Sciatic nerve (tissue), 2 donors: ENCODE measurements around the gene KMT2A. TPM values are rescaled to one million over a fixed set of nuclear protein-coding genes. Genes with fewer than 3 reads are reported as not detected.
"Not testable (repeated sequence)": the region's sequence is repeated elsewhere in the genome, so short reads cannot be mapped to it uniquely, and the experiment has no call there.

Experiments
- ATAC-seq: fragments of 200-7000 bp; cut with Tn5 transposase; one replicate; pipeline ENCODE4 v1.9.1; 2020; ENCODE audit warnings: mild to moderate bottlenecking, moderate library complexity
- DNase-seq: peaks from one replicate; pipeline ENCODE4 v3.0.0-alpha.2; 2020; ENCODE audit warnings: low spot score
- intact Hi-C: fragments of 100-400 bp; cut with DNase I; formaldehyde crosslinking; loops from one replicate; pipeline ENCODE4 v1.14.2; 2022
- total RNA-seq: library from RNA; stranded (reverse); fragmentation: NEBNext Ultra II Directional; extraction: Animal tissue kit (Norgen Biotek cat#: 25700); gene quantifications from one replicate; pipeline ENCODE4 v1.2.1, GENCODE V29; 2021
- donor health status: DM: no; HTN: no; CAD: no.
- donor health status: DM: no; HTN: no; CAD: no.

The KMT2A gene
- total RNA-seq, result 132 TPM

DNA sequence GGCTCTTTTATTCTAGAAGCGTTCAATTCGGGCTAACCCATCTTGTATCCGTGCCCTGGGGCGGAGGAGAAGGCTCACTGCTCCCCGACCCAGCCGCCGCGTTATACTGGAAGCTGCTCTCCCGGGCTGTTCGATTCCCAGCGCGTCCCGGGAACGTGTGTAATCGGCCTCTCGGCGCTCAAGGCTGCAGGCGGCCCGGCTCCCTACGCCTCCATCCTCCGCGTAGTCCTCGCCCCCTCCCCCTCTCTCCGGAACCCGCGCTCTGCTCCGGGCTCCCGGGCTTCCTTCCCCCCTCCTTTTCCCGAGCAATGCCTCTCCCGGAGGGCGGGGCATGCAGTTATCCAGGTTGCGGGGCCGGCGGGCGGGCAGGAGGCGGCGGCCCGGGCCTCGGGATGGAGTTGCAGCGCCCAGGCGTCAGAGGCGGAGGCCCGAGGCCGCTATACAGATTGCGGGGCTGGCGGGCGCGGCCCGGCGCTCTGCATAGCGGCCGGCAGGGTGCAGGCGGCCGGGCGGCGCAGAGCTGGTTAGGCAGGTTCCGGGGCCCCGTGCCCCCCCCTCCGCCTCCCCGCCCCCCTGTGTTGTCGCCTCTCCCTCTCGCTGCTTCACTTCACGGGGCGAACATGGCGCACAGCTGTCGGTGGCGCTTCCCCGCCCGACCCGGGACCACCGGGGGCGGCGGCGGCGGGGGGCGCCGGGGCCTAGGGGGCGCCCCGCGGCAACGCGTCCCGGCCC lies at the start of gene KMT2A:
KMT2A (plus strand) TSS at position 600 of the 732 bp plus-strand sequence; CDS start at position 621, 21 bp downstream.
- ATAC-seq (peak; percentile 91), DNase-seq (peak; percentile 99)
- intact Hi-C loops, result no loop called here

DNA sequence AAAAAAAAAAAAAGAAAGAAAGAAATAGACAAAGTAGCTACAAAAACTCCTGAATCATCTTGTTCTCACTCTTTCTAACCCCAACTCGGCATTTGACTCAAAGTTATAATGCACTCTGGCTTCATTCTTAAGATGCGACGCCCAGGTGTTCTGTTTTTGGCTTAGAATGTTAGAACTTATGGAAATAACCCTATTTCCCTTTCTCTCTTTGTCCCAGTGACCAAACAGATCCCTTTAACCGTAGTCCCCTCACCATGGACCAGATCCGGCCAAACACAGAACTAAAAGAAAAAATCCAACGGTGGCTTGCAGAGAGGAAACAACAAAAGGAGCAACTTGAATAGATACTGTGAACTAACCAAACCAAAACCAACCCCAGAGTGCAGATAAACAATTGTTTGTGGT lies 40.2 kb upstream of the KMT2A start:
- ATAC-seq (no peak), DNase-seq (no peak)
- intact Hi-C loops, result loop anchor here (10.0 kb wide), 1 partner anchor 89 kb away; no protein-coding TSS in a partner anchor

DNA sequence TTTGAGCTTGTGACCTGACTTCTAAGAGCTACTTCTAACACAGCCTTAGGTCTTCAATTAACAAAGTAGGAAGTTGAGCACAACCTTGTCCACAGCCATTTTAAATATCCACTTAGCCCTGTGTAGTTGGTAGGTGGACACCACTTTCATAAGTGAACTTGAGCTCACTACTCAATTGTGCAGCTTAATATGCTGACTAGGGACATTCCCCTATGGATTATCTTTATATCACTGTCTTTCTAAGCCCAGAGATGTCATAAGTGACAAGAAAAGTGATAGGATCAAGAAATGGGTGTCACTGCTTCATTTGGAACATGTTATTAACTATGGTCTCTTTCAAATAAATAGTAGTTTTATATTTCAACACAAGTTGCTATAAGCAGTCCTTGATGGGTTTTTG lies 38.8 kb upstream of the KMT2A start:
- intact Hi-C loops, result loop anchor here (10.0 kb wide), 1 partner anchor 87 kb away; no protein-coding TSS in a partner anchor
- ATAC-seq (no peak), DNase-seq (no peak)

DNA sequence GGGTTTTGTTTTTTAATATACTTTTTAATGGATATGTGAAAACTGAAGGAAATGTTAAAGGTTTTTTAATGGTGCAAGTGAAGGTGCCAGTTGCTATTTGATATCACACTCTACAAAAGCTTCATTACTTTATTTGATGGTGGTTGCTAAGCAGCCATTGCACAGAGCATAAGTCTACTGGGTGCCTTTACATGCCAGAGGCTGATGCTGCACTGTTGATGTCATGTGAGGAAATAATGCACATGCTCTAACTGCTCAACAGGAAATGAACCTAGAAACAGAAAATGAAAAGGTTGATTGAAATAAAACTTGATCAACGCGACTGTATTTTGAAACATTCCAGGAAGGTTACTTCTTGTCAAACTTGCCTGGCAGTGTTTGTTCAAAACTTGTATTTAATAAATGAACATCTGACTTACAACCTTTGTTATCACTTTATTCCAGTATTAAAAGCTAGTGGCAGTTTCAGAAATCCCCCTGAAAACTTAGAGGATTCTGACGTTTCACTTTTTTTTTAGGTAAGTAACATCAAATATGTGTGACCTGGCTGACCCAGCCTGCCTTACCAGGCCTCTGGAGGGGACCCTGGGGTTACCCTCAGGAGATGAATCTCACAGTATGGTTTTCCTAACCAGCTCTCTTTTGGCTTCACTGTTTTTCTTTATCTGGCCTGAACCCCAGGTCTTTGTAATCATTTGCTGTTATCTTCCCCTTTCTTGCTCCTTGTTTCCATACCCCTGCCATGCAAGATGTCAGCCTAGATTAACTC lies 37.3 kb upstream of the KMT2A start:
- ATAC-seq (no peak), DNase-seq (no peak)
- intact Hi-C loops, result loop anchor here (10.0 kb wide), 1 partner anchor 86 kb away; no protein-coding TSS in a partner anchor

DNA sequence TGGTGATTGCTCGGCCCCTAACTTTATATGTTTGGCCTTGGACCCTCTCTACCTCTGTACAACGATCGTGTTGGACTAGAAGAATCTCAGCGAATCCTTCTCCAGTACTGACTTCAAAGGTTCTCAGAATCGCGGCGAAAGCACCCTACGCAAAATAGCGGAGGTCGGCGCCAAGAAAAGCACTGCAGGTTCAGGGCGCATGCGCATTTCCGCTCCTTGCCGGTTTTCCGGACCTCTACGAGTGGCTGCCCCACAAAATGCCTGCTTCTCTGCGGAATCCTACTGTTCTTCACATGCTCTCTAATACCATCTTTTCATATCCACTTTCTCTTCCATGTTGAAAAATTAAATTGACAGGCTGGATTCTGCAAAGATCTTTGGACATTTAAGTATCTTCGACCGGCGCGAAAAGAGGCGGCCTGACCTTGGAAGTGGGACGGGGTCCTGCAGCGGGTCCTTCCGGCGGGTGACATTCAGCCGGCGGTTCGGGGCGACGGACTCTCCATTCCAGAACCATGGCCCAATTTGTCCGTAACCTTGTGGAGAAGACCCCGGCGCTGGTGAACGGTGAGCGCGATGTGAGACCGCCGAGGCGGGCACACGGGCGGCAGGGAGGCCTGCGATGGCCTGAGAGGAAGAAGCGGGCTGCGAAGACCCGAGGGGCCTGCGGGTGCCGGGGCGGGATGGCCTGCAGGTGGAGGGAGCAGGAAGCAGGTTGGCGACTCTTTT lies 35.0 kb upstream of the KMT2A start, which contains the start of gene ATP5MG:
ATP5MG (plus strand) TSS at position 456 of the 729 bp plus-strand sequence; CDS start at position 516, 60 bp downstream.
- DNase-seq (peak; percentile 93), ATAC-seq (peak; percentile 94)
- intact Hi-C loops, result no loop called here

DNA sequence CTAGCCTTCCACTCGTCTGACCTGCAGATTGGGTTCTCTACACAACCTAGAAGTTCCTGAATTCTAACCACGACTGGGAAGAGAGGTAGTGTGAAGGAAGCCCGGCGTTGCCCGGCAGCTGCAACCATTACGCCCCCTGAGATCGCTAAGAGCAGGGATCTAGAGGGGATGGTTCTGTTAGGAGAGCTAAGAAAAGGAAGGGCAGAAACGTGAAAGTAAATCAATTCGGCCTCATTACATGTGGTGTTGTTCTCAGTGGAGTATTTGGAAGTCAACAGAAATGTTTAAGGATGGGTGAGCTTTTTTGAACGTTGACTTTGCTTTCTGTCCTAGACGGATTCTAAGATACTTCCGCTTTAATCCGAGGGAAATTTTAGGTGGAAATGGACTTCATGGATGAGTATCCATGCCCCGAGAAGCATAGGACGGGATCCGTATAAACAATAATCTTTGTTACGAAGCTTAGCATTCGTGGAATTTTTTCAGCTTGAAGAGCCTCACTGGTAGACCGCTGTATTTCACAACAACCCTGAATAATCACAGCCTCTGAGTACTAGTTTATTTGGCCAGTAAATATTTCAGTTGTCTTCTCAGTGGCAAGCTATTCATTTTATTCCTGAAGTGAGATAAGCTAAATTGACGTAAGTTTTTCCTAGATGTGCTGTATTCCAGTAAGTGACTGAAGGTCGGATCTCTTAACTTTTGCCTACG lies 34.3 kb upstream of the KMT2A start:
- ATAC-seq (no peak), DNase-seq (no peak)
- intact Hi-C loops, result no loop called here

DNA sequence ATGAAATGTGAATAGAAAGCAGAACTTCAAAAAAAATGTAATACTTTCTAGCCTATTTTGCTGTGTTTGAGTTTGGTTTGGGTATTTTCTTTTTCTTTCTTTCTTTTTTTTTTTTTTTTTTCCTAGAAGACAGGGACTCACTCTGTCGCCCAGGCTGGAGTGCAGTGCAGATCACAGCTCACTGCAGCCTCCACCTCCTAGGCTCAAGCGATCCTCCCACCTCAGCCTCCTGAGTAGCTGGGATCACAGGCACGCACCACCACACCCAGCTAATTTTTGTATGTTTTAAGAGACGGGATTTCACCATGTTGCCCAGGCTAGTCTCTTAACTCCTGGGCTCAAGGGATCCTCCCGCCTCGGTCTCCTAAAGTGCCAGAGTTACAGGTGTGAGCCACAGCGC lies 33.7 kb upstream of the KMT2A start:
- ATAC-seq, intact Hi-C loops: not testable (repeated sequence)

DNA sequence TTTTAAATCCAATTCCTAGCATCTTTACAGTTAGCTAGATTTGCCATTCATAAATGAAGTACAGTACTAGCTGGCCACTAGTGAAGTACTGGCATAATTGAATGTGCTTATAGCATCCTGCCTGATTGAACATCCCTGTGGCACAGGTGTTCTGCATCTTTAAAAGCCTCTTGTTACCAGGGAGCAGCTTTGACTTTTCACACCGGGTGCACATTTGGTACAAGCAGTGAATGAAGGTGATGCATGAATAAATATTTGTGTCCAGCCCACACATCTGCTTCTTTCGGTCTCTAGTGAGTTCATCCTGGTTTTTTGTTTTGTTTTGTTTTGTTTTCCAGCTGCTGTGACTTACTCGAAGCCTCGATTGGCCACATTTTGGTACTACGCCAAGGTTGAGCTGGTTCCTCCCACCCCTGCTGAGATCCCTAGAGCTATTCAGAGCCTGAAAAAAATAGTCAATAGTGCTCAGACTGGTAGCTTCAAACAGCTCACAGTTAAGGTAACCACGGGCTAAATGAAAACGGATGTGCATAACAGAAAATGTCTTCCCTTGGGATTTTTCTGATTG lies 29.6 kb upstream of the KMT2A start:
- ATAC-seq, result peak; percentile 61
- intact Hi-C loops, result no loop called here
- no peak for DNase-seq

More for the DNA sequence above, 33.7 kb upstream of the KMT2A start:
- not testable (repeated sequence) for DNase-seq

DNA sequence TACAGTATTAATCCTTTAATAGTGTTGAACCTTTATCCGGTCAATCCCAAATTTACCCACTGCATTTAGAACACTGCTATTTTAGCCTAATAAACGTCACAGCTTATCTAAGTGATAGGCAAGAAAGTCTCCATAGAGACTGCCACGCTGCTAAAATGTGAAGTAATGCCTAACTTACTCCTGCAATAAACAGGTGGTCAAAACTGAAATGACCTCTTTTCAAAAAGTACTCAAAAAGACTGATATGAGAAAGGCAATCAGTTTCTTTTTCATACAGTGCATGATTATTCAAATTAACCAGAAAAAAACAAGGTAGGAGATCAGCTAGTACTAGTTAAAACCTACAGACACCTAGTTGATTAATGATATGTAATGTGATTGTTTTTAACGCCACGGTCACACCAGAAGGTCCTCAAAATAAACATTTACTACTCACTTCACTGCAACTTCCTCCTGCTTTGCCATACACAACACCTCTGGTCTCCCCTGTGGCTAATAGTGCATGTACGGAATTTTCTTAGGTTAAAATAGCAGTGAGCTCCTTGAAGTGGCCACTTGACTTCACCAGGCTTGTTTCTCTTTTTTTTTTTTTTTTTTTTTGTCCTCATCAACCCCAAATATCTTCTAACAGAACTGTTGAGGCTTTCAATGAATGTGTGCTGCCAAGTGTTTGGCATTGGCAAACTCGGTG lies 26.1 kb upstream of the KMT2A start:
- intact Hi-C loops, result no loop called here
- no peak for DNase-seq
- ATAC-seq, result no peak

DNA sequence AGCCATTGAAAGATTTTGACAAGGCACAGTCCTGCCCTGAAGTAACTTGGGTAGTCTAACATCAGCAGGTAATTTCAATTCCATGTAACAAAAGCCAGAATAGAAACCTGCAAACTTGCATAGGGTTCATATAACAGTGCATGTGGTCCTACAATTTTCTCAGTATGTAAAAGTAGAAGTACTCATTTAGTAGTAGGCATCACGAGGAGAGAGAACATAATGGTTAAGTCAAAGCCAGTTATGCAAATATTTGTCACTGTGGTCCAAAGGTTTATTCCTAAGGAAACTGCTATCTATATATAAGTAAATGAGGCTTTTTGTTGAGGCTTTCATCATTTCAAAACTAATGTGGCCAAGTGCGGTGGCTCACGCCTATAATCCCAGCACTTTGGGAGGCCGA lies 24.8 kb upstream of the KMT2A start:
- DNase-seq (no peak), ATAC-seq (no peak)
- intact Hi-C loops, result no loop called here

DNA sequence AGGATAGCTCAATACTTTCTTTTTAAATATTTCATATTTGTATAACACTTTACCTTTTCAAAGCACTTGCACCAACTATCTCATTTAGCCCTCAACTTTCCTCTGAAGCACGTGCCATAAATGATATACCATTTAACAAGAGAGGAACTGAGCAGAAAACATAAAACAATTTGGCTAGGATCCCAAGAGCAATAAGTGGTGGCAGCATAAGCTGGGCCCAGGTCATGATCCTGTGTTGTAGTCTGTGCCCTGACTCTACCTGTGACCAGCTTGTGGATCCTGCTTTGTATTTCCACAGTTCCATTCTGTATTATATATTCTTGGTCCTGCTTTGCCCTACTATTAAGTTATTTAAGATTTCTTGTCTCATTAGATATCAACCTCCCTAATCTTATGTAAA lies 23.4 kb upstream of the KMT2A start:
- no peak for ATAC-seq
- intact Hi-C loops, result no loop called here

DNA sequence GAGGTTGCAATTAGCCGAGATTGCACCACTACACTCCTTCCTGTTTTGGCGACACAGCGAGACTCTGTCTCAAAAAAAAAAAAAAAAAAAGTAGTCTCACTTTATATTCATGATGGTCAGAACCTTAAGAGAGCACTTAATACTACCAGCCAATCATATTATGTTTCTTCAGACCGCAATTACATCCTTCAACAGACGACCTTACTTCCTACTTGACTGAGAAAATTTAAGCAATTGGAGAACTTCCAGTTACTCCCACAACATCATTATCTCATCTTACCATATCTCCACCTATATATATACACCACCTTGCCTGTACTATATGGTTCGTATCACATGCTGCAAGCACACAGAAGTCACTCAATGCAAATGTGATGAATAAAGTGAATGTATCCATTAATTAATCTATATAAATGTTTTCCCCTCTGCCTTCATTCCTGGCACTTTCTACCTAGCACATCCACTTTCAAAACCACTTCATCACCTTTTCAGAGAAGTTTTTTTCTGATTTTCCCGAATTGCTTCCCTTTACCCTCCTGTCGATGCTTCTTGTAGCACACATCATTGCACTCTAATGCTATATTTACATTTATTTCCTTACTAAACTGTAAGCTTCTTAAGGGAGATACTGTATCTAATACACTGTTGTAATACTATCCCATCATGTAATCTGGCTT lies 21.1 kb upstream of the KMT2A start:
- intact Hi-C loops, result no loop called here
- ATAC-seq (no peak), DNase-seq (no peak)

More for the DNA sequence above, 23.4 kb upstream of the KMT2A start:
- DNase-seq, result no peak

DNA sequence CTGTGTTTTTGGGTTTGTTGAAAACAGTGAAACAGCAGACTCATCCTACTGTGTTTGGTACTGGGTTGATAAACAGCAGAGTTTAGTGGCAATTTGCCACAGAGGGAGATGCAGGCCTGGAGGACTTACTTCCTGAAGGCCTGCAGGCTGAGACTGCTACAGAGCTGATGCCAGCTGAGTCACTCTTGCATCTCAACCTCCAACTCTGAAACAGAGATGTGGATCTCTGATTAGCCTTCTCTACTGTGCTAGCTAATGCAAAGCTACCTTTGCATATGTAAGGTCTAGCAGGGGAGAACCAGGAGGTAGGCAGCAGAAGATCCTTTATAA lies 20.6 kb upstream of the KMT2A start:
- DNase-seq (no peak), ATAC-seq (no peak)
- intact Hi-C loops, result no loop called here

DNA sequence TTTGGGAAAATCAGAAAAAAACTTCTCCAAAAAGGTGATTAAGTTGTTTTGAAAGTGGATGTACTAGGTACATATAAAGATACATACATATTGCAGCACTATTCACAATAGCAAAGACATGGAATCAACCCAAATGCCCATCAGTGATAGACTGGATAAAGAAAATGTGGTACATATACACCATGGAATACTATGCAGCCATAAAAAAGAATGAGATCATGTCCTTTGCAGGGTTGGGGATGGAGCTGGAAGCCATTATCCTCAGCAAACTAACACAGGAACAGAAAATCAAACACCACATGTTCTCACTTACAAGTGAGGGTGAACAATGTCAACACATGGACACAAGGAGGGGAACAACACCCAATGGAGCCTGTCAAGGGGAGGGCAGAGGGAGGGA lies 19.4 kb upstream of the KMT2A start:
- ATAC-seq, intact Hi-C loops, DNase-seq: not testable (repeated sequence)

DNA sequence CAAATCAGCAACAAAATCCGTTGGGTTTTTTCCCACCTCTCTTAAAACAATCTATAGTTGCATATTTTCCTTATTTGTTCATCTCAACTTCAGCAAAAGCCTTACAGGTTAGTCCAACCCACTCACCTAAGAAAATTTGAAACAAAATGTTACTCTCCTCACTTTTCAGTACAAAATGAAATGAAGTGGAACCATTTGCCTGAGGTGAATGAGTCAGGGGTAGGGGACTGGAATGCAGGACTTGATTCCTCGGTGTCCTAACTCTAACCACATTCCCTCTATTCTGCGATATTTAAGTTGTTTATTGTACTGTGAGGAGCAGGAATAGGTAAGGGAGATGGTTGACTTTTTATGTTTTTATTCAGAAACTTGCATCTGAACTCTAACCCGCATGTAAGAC lies 18.5 kb upstream of the KMT2A start:
- ATAC-seq, result no peak
- intact Hi-C loops, result no loop called here

DNA sequence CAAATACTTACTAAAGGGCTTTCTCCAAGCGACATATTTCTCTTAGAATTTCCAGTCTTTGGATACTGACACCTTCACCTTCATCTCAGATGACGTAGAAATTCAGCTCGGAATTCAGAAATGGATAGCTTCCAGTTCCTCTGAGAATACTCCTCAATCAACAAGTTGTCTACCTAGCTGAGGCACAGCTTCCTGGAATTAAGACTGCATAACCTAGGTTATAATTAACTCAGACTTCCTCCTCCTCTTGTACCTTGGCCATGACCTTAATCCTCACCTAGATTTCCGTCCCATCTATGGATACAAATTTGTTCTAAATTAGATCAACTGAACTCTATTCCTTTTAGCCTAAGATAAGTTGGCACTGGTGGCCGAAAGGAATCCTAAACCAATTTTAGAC lies 17.5 kb upstream of the KMT2A start:
- intact Hi-C loops, result no loop called here
- DNase-seq, result no peak
- ATAC-seq, result no peak

More for the DNA sequence above, 18.5 kb upstream of the KMT2A start:
- no peak for DNase-seq

DNA sequence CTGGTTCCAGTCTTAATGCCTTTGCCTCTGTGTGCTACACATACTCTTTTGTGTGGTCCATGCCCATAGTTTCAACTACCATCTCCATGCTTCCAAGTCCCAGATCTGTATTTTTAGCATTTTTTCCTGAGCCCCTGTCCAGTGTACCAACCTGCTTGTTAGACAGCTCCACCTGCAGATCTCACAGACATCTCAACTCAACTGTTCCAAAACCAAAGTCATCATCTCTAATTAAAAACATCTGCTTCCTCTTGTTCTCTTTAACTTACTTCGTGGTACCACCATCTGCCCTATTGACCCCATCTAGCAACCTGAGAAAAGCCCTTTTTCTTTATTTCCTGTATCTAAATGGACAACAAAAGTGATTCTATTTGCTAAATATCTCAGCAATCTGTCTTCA lies 8.6 kb upstream of the KMT2A start:
- ATAC-seq (no peak), DNase-seq (no peak)
- intact Hi-C loops, result no loop called here

DNA sequence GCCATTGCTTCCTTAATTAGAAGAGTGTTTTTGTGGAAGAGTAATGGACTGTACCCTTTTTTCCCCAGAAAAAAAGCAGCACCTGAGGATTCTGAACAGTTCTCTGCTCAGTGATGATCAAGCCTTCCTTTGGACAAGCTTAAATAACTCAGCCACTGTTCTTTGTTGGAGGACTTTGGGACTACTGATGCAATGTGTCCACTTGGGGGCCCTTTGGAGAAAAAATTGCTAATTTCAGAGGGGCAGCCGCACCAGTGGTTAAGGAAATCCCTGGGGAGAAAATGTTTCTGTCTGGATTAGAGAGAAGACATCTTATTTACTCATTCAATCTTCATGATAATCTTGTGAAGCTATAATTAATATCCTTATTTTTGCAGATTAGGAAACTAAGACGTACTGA lies 5.3 kb upstream of the KMT2A start:
- intact Hi-C loops, result no loop called here
- ATAC-seq (no peak), DNase-seq (no peak)
